ENCODE data around the gene CLEC2D. TPM values are rescaled to one million over a fixed set of nuclear protein-coding genes. Genes with fewer than 3 reads are reported as not detected.
A peak's percentile ranks its signal among the peaks of the same experiment; 100 is the strongest.
"Not testable (repeated sequence)": the region's sequence is repeated elsewhere in the genome, so short reads cannot be mapped to it uniquely, and the experiment has no call there.

CLEC2D gene
- total RNA-seq, 8 experiments from 2014 or later = 1.8 to 22.5 (median 2.8) TPM

DNA sequence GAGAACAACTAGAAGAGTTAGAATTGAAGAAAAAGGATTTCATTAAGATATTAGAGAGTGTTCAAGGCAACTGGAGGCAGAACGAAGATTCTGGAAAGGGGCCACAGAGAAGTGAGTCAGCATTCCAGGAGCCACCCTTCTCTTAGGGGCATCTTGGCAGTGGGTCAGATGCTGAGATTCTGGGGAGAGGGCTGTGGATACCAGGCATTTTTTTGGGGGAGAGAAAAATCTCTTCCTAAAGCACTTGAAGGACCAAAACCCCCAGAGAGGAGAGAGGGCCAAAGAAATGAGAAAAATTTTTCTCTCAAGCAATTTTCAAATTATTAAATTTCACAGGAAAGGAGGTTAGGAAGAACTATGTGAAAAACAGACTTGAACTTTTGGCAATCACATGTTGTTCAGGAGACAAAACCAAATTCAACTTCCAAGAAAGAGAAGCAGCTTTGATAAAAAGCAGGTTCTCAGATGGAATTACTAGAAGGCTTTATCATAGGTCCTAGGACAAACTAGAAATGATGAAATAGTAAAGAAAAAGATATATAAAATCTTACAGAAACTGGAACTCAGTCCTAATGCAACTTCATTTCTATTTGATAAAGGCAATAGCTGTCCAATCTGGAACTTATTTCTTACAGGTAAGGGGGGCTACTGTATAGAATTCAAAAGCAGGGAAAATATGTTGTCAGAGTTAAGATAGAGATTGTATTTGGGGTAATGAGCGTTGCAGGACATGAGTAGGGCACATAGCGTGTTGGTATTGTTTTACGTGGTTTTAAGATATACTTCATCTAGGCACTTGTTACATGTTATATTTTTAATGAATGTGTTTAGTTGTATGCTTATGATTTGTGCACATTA lies 1.1 kb upstream of the CLEC2D start:
- no peaks in the 10 kb centered on the region for H3K4me1 ChIP-seq (replicated peaks in 1 of 2)
- no peak overlapping the region for H3K27ac ChIP-seq
- ATAC-seq (replicated peaks in 6 of 8) = no peak
- WGBS, 10 experiments = 75 to 100% (median 93%) methylated on average over 1 to 4 of the region's 4 CpGs; no CpG with 5 or more reads in 2 of the 10 experiments
- H3K4me3 ChIP-seq = no peak overlapping the region
- in situ Hi-C loops (cut with MboI; ENCODE audit: low pct_unique_long_range_greater_than_20kb in 2 of 9, low sequenced_read_pairs in 9 of 9, unreplicated experiment in 9 of 9) = no loop called here

DNA sequence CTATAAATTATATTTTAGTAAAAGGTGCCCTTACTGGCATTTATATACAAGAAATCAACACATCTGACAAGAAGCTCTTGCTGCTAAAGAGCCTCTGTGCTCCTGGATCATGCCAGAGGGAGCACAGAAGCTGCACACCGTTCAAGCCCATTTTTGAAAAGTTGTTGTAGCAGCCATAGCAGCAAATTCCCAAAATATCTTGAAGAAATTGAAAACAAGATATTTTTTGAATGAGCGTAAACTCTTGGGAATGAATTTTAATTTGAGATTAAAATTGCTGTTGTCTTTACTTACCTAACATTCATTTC lies 540 bp upstream of the CLEC2D start:
- Histone ChIP-seq H3K27ac (no peak overlapping the region), H3K4me3 (no peak overlapping the region), H3K4me1 (replicated peaks in 1 of 2) (no peaks in the 10 kb centered on the region)
- in situ Hi-C loops (cut with MboI; ENCODE audit: low pct_unique_long_range_greater_than_20kb in 2 of 9, low sequenced_read_pairs in 9 of 9, unreplicated experiment in 9 of 9) = no loop called here
- ATAC-seq (replicated peaks in 6 of 8) = no peak
- WGBS, 10 experiments = 75 to 100% (median 95%) methylated on average over 1 to 2 of the region's 2 CpGs

DNA sequence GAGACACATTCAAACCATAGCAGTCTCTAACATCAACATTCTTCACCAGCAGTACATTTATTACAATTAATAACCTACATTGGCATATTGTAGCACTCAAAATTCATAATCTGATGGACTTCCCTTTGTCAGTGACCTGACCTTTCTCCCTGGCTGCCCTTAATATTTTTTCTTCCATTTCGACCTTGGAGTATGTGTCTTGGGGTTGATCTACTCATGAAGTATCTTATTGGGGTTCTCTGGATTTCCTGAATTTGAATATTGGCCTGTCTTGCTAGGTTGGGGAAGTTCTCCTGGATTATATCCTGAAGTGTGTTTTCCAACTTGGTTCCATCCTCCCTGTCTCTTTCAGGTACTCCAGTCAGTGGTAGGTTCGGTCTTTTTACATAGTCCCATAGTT lies 2.8 kb downstream of the CLEC2D start:
- H3K4me3 ChIP-seq; in situ Hi-C loops (cut with MboI; ENCODE audit: low pct_unique_long_range_greater_than_20kb in 2 of 9, low sequenced_read_pairs in 9 of 9, unreplicated experiment in 9 of 9); ATAC-seq (replicated peaks in 6 of 8); H3K27ac ChIP-seq; H3K4me1 ChIP-seq (replicated peaks in 1 of 2): not testable (repeated sequence)
- whole genome bisulfite sequencing, 10 experiments = 65 to 100% (median 85%) methylated on average over 1 to 2 of the region's 2 CpGs

DNA sequence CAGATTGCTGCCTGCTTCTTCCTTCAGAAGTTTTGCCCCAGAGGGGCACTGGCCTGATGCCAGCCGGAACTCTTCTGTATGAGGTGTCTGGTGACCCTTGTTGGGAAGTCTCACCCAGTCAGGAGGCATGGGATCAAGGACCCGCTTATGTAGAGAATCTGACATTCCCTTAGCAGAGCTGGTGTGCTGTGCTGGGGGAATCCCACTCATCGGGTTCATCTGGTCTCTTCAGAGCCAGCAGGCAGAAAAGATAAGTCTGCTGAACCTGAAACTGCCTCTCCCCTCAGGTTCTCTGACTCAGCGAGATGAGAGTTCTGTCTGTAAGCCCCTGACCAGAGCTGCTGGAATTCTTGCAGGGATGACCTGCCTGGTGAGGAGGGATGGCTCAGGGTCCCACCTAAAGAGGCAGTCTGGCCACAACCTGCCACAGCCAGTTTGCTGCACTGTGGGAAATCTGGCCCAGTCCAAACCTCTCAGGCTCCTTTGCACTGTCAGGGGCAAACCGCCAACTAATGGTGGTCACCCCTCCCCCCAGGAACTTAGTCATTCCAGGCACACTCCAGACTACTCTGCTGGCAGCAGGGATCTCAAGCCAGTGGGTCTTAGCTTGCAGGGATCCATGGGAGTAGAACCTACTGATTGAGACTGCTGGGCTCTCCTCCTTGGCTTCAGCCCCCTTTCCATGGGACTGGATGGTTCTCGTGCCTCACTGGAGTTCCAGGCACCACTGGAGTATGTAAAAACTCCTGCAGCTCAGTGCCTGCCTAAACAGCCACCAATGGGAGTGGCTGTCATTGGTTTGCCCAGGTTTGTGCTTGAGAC lies 4.1 kb downstream of the CLEC2D start:
- in situ Hi-C loops (cut with MboI; ENCODE audit: low pct_unique_long_range_greater_than_20kb in 2 of 9, low sequenced_read_pairs in 9 of 9, unreplicated experiment in 9 of 9) = no loop called here

DNA sequence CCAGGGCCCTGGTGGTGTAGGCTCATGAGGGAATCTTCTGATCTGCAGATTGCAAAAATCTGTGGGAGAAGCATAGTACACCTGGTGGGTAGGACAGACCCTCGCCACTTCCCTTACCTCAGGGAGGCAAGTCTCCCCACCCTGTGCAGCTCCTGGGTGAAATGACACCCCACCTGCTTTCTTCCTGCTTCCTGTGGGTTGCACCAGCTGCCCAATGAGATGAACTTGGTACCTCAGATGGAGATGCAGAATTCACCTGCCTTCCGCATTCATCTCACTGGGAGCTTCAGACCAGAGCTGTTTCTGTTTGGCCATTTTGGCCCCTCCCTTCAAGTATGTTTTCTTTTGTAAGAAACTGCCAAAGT lies 4.7 kb downstream of the CLEC2D start:
- Histone ChIP-seq H3K4me3 (no peak overlapping the region), H3K27ac (no peak overlapping the region), H3K4me1 (replicated peaks in 1 of 2) (no peaks in the 10 kb centered on the region)
- no peak for ATAC-seq (replicated peaks in 6 of 8)
- 40 to 100% (median 100%) methylated on average over 1 to 2 of the region's 2 CpGs; no CpG with 5 or more reads in 4 of the 10 experiments for WGBS, 10 experiments
- in situ Hi-C loops (cut with MboI; ENCODE audit: low pct_unique_long_range_greater_than_20kb in 2 of 9, low sequenced_read_pairs in 9 of 9, unreplicated experiment in 9 of 9) = no loop called here

More for the DNA sequence above, 4.1 kb downstream of the CLEC2D start:
- ATAC-seq (replicated peaks in 6 of 8) = peak; percentile 28 to 79 (median 46)
- Histone ChIP-seq H3K27ac (no peak overlapping the region), H3K4me1 (replicated peaks in 1 of 2) (no peaks in the 10 kb centered on the region), H3K4me3 (no peak overlapping the region)
- WGBS, 10 experiments = 80 to 100% (median 100%) methylated on average over 1 to 6 of the region's 6 CpGs; no CpG with 5 or more reads in 5 of the 10 experiments

DNA sequence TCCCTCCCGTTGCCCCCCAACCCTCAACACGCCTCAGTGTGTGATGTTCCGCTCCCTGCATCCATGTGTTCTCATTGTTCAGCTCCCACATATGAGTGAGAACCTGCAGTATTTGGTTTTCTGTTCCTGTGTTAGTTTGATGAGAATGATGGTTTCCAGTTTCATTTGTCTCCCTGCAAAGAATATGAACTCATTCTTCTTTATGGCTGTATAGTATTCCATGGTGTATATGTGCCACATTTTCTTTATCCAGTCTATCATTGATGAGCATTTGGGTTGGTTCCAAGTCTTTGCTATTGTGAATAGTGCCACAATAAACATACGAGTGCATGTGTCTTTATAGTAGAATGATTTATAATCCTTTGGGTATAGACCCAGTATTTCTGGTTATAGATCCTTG lies 13.0 kb downstream of the CLEC2D start:
- 79 to 100% (median 91%) methylated on average over 1 to 4 of the region's 4 CpGs for WGBS, 10 experiments
- H3K4me3 ChIP-seq; H3K4me1 ChIP-seq (replicated peaks in 1 of 2); ATAC-seq (replicated peaks in 6 of 8); H3K27ac ChIP-seq: not testable (repeated sequence)
- in situ Hi-C loops (cut with MboI; ENCODE audit: low pct_unique_long_range_greater_than_20kb in 2 of 9, low sequenced_read_pairs in 9 of 9, unreplicated experiment in 9 of 9) = loop anchor here in 1 of 9 experiments (25.0 kb wide), 1 partner anchor 345 kb away; no protein-coding TSS in a partner anchor

DNA sequence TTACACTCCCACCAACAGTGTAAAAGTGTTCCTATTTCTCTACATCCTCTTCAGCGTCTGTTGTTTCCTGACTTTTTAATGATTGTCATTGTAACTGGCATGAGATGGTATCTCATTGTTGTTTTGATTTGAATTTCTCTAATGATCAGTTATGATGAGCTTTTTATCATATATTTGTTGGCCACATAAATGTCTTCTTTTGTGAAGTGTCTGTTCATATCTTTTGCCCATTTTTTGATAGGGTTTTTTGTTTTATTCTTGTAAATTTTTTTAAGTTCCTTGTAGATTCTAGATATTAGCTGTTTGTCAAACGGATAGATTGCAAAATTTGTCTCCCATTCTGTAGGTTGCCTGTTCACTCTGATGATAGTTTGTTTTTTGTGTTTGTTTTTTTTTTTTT lies 13.4 kb downstream of the CLEC2D start:
- not testable (repeated sequence) for H3K4me3 ChIP-seq; H3K4me1 ChIP-seq (replicated peaks in 1 of 2); H3K27ac ChIP-seq; ATAC-seq (replicated peaks in 6 of 8)
- 83 to 100% (median 92%) methylated on average over 2 of the region's 2 CpGs for WGBS, 10 experiments
- in situ Hi-C loops (cut with MboI; ENCODE audit: low pct_unique_long_range_greater_than_20kb in 2 of 9, low sequenced_read_pairs in 9 of 9, unreplicated experiment in 9 of 9) = loop anchor here in 1 of 9 experiments (25.0 kb wide), 1 partner anchor 346 kb away; no protein-coding TSS in a partner anchor

DNA sequence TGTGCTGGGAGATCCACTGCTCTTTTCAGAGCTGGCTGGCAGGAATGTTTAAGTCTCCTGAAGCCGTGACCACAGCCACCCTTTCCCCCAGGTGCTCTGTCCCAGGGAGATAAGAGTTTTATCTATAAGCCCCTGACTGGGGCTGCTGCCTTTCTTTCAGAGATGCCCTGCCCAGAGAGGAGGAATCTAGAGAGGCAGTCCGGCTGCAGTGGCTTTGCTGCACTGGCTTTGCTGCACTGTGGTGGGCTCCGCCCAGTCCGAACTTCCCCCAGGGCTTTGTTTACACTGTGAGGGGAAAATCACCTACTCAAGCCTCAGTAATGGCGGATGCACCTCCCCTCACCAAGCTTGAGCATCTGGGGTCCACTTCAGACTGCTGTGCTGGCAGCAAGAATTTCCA lies 15.9 kb downstream of the CLEC2D start:
- not testable (repeated sequence) for H3K4me1 ChIP-seq (replicated peaks in 1 of 2); H3K27ac ChIP-seq; H3K4me3 ChIP-seq; ATAC-seq (replicated peaks in 6 of 8)
- WGBS, 10 experiments = 60 to 100% (median 75%) methylated on average over 1 to 3 of the region's 5 CpGs; no CpG with 5 or more reads in 6 of the 10 experiments
- in situ Hi-C loops (cut with MboI; ENCODE audit: low pct_unique_long_range_greater_than_20kb in 2 of 9, low sequenced_read_pairs in 9 of 9, unreplicated experiment in 9 of 9) = loop anchor here in 1 of 9 experiments (25.0 kb wide), 1 partner anchor 348 kb away; no protein-coding TSS in a partner anchor

DNA sequence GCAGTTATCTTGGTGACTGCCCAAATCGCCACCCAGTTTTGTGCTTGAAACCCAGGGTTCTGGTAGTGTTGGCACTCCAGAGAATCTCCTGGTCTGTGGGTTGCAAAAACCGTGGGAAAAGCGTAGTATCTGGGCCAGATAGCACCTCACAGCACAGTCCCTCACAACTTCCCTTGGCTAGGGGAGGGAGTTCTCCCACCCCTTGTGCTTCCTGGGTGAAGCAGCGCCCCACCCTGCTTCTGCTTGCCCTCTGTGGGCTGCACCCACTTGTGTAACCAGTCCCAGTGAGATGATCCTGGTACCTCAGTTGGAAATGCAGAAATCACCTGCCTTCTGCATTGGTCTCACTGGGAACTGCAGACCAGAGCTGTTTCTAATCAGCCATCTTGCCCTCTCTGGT lies 16.4 kb downstream of the CLEC2D start:
- in situ Hi-C loops (cut with MboI; ENCODE audit: low pct_unique_long_range_greater_than_20kb in 2 of 9, low sequenced_read_pairs in 9 of 9, unreplicated experiment in 9 of 9) = loop anchor here in 1 of 9 experiments (25.0 kb wide), 1 partner anchor 349 kb away; no protein-coding TSS in a partner anchor
- 13 to 95% (median 80%) methylated on average over 1 to 3 of the region's 4 CpGs; no CpG with 5 or more reads in 4 of the 10 experiments for WGBS, 10 experiments
- no peak for ATAC-seq (replicated peaks in 6 of 8)

DNA sequence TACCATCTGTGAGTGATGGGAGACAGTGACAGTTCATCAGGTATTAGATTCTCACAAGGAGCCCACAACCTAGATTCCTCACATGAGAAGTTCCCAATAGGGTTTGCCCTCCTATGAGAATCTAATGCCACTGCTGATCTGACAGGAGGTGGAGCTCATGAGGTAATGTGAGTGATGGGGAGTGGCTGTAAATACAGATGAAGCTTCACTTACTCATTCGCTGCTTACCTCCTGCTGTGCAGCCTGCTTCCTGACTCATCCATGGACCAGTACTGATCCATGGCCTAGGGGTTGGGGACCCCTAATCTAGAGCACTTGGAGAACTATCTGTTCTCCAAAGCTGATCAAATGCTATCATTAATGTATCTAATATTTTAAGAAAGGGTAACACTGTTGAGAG lies 17.7 kb downstream of the CLEC2D start:
- in situ Hi-C loops (cut with MboI; ENCODE audit: low pct_unique_long_range_greater_than_20kb in 2 of 9, low sequenced_read_pairs in 9 of 9, unreplicated experiment in 9 of 9) = loop anchor here in 1 of 9 experiments (25.0 kb wide), 1 partner anchor 350 kb away; no protein-coding TSS in a partner anchor
- ATAC-seq (replicated peaks in 6 of 8) = peak in 2 of 8 experiments; percentile 90 to 97
- WGBS, 10 experiments = 17 to 50% (median 45%) methylated on average over 1 of the region's 1 CpG; no CpG with 5 or more reads in 6 of the 10 experiments

More for the DNA sequence above, 16.4 kb downstream of the CLEC2D start:
- Histone ChIP-seq H3K4me3 (no peak overlapping the region), H3K27ac (no peak overlapping the region), H3K4me1 (replicated peaks in 1 of 2) (no peaks in the 10 kb centered on the region)

DNA sequence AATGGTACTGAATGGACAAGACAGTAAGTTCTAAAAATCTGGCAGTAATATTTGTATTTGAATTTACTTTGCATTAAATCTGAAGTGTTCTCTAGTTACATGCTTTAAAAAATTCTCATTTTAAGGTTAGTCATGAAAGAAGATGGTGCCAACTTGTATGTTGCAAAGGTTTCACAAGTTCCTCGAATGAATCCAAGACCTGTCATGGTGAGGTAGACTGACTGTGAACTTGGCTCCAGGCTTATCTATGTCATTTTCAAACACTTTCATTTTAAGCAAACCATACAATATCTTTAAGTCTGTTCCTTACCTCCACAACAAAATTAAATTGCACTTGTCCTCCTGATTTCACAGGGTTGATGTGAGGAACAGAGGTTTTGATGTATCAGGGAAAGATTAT lies 23.4 kb downstream of the CLEC2D start:
- no peaks in the 10 kb centered on the region for H3K4me1 ChIP-seq (replicated peaks in 1 of 2)
- no peak overlapping the region for H3K27ac ChIP-seq
- ATAC-seq (replicated peaks in 6 of 8) = no peak
- whole genome bisulfite sequencing, 10 experiments = 85 to 100% (median 100%) methylated on average over 1 of the region's 1 CpG; no CpG with 5 or more reads in 3 of the 10 experiments
- in situ Hi-C loops (cut with MboI; ENCODE audit: low pct_unique_long_range_greater_than_20kb in 2 of 9, low sequenced_read_pairs in 9 of 9, unreplicated experiment in 9 of 9) = loop anchor here in 1 of 9 experiments (25.0 kb wide), 1 partner anchor 356 kb away; no protein-coding TSS in a partner anchor
- H3K4me3 ChIP-seq = no peak overlapping the region

More for the DNA sequence above, 17.7 kb downstream of the CLEC2D start:
- no peak overlapping the region for H3K4me3 ChIP-seq
- no peaks in the 10 kb centered on the region for H3K4me1 ChIP-seq (replicated peaks in 1 of 2)
- H3K27ac ChIP-seq = no peak overlapping the region

DNA sequence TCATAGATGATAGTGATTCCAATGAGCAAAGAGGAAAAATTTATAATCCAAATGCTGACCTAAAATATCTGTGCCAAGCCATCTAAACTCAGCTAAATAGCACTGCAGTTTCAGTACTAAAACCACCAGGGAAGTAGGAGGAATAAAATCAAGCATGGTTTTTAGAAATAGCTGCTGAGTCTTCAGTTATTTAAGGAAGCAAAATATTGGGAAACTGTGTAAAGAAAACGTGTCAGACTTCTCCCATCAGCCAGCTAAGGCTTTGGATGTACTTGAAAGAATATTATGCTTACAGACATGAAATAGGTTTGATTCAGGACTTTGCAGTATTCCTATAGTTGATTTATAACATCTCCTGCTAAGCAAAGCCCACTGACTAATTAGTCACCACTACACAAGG lies 24.7 kb downstream of the CLEC2D start:
- H3K4me3 ChIP-seq = no peak overlapping the region
- H3K4me1 ChIP-seq (replicated peaks in 1 of 2) = no peaks in the 10 kb centered on the region
- no peak for ATAC-seq (replicated peaks in 6 of 8)
- no peak overlapping the region for H3K27ac ChIP-seq
- in situ Hi-C loops (cut with MboI; ENCODE audit: low pct_unique_long_range_greater_than_20kb in 2 of 9, low sequenced_read_pairs in 9 of 9, unreplicated experiment in 9 of 9) = loop anchor here in 1 of 9 experiments (25.0 kb wide), 1 partner anchor 357 kb away; no protein-coding TSS in a partner anchor
- 25 to 88% (median 57%) methylated on average over 1 of the region's 1 CpG; no CpG with 5 or more reads in 2 of the 10 experiments for WGBS, 10 experiments

DNA sequence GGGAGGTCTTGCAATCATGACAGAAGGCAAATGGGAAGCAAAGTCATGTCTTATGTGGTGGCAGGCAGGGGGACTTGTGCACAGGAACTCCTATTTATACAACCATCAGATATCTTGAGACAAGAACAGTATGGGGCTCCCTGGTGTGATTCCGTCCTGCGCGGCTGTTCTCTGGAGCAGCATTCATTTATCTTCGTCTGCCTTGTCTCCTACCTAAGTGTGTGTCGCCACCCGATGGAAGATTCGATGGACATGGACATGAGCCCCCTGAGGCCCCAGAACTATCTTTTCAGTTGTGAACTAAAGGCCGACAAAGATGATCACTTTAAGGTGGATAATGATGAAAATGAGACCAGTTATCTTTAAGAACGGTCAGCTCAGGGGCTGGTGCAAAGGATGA lies 25.6 kb downstream of the CLEC2D start:
- H3K27ac ChIP-seq; H3K4me1 ChIP-seq (replicated peaks in 1 of 2); H3K4me3 ChIP-seq; ATAC-seq (replicated peaks in 6 of 8): not testable (repeated sequence)
- in situ Hi-C loops (cut with MboI; ENCODE audit: low pct_unique_long_range_greater_than_20kb in 2 of 9, low sequenced_read_pairs in 9 of 9, unreplicated experiment in 9 of 9) = loop anchor here in 1 of 9 experiments (25.0 kb wide), 1 partner anchor 358 kb away; no protein-coding TSS in a partner anchor
- 81 to 100% (median 96%) methylated on average over 1 to 9 of the region's 9 CpGs; no CpG with 5 or more reads in 2 of the 10 experiments for WGBS, 10 experiments

All from motor neuron (in vitro differentiated cells).